ENCODE measurements around the gene EIF3I. TPM values are rescaled to one million over a fixed set of nuclear protein-coding genes. Genes with fewer than 3 reads are reported as not detected.

Gene EIF3I
- total and polyA plus RNA-seq, 10 of the 15 experiments (the other 5 are each of a cell fraction or from before 2014, with no cell fraction given), result 208 to 606 (median 352) TPM

DNA sequence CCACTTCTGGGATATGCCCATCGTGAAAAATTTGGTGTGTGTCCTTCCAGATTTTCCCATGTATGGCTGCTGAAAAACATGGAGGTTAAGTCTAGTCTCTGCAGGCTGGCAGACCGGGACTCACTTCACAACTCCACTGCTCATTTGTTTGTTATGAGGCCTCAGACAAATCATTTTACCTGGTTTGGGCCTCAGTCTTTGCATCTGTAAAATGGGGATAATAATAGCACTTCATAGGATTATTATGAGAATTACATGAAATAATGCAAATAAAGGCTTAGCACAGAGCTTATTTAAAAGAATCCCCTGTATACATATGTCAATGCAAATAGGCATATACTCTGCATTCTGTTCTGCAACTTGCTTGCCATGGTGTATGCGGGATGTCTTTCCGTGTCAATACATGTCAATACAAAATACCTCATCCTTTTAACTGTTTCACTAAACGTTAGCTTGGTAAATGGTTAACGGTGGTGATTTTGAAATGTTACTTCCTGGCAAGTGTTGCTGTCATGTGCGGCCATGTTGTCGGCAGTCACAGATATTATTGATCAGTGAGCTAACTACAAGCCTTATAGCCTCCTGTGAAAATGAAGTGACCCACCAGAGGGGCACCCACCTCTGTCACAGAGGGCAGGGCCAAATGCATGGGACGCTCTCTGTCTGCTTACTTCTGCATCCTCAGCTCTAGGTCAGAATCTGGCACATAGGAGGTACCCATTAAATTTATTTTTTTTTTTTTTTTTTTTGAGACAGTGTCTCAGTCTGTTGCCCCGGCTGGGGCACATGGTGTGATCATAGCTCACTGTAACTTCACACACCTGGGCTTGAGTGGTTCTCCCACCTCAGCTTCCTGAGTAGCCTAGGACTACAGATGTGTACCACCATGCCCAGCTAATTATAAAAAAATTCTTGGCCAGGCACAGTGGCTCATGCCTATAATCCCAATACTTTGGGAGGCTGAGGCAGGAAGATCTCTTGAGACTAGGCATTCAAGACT lies 33.2 kb downstream of the EIF3I start (continued):
- TF ChIP-seq RELA (IDR thresholded peaks at IDR 0.05; ENCODE audit: borderline replicate concordance, partially characterized antibody), result no peak

GRCh38 chr1:32256473-32257226 lies 34.4 kb downstream of the EIF3I start:
- WGBS (ENCODE audit: insufficient coverage, insufficient replicate concordance, low lambda C conversion rate, missing lambda C conversion rate), result 38% methylated on average over 9 of the region's 9 CpGs
- in situ Hi-C loops (cut with MboI) (no loop called here), intact Hi-C loops (cut with micrococcal nuclease; ENCODE audit: unreplicated experiment) (no loop called here)
- no peak for FAIRE-seq
- Histone ChIP-seq H3K4me1 (ENCODE audit: control insufficient read depth, insufficient read depth, low read length) (peaks cover 53% of the 10 kb centered on the region), H3K4me3 (peak overlapping the region; percentile 61; the same call in 1 of the 2 replicates), H3K79me2 (ENCODE audit: control insufficient read depth, insufficient read depth, low read length) (peaks cover 69% of the 10 kb centered on the region), H3K9me3 (replicated peaks; ENCODE audit: control insufficient read depth, insufficient read depth, low read length) (no peaks in the 10 kb centered on the region; the same call in 2 of the 3 replicates), H3K36me3 (ENCODE audit: control insufficient read depth in 2 of 2, insufficient read depth in 2 of 2, low read length in 1 of 2) (peaks cover 0 to 2% of the 10 kb centered on the region in 2 experiments; a peak in 1 of 4 replicates), H3K27me3 (replicated peaks in 1 of 2; ENCODE audit: control insufficient read depth in 2 of 2, insufficient read depth in 2 of 2, low read length in 1 of 2) (no peaks in the 10 kb centered on the region), H3K27ac (ENCODE audit: control insufficient read depth, insufficient read depth) (peak overlapping the region; percentile 89), H4K20me1 (ENCODE audit: control insufficient read depth, insufficient read depth) (no peaks in the 10 kb centered on the region), H3K4me2 (ENCODE audit: control insufficient read depth, insufficient read depth) (peak overlapping the region; percentile 99), H3K9ac (ENCODE audit: control insufficient read depth, insufficient read depth, low read length) (peak overlapping the region; percentile 3), H2AFZ (ENCODE audit: control insufficient read depth, low read depth, low read length) (peak overlapping the region; percentile 71)
- CTCF ChIA-PET, result interaction anchor here (0.6 to 6.2 kb wide), 6 partner anchors 9 to 159 kb away, joined by 3 to 39 read pairs (median 7); partner anchors contain the start of gene FAM167B
- RAD21 ChIA-PET (ENCODE audit: unreplicated experiment), result interaction anchor here (0.7 to 4.5 kb wide), 5 partner anchors 15 to 80 kb away, joined by 3 to 34 read pairs (median 15); partner anchors contain the start of genes HDAC1 and MARCKSL1
- BruUV-seq (replicated peaks), result no TSS peak
- SMC1A ChIA-PET (ENCODE audit: uncharacterized antibody, unreplicated experiment), result interaction anchor here (1.0 to 14.4 kb wide), 7 partner anchors 13 to 62 kb away, joined by 3 to 124 read pairs (median 3); partner anchors contain the start of gene HDAC1
- ATAC-seq, result no peak
- POLR2A ChIA-PET, result interaction anchor here (1.5 kb wide), 1 partner anchor 18 kb away, joined by 3 read pairs; no protein-coding TSS in a partner anchor
- TF ChIP-seq EP300 (IDR thresholded peaks at IDR 0.05; ENCODE audit: borderline replicate concordance in 1 of 2, control insufficient read depth in 1 of 2, low read depth in 2 of 2, low read length in 2 of 2) (no peak), MEF2B (IDR thresholded peaks at IDR 0.05; ENCODE audit: partially characterized antibody, poor library complexity, severe bottlenecking) (peak; percentile 58), MEF2A (IDR thresholded peaks at IDR 0.05; ENCODE audit: insufficient read depth, low read depth, low read length) (peak; percentile 77), SRF (IDR thresholded peaks at IDR 0.05; ENCODE audit: low read depth in 2 of 2, low read length in 2 of 2) (0 out of 4 replicates have a peak, but pooled peaks of 1 of the 2 experiments have one; percentile 32)
- TF ChIP-seq, protein P1, sequence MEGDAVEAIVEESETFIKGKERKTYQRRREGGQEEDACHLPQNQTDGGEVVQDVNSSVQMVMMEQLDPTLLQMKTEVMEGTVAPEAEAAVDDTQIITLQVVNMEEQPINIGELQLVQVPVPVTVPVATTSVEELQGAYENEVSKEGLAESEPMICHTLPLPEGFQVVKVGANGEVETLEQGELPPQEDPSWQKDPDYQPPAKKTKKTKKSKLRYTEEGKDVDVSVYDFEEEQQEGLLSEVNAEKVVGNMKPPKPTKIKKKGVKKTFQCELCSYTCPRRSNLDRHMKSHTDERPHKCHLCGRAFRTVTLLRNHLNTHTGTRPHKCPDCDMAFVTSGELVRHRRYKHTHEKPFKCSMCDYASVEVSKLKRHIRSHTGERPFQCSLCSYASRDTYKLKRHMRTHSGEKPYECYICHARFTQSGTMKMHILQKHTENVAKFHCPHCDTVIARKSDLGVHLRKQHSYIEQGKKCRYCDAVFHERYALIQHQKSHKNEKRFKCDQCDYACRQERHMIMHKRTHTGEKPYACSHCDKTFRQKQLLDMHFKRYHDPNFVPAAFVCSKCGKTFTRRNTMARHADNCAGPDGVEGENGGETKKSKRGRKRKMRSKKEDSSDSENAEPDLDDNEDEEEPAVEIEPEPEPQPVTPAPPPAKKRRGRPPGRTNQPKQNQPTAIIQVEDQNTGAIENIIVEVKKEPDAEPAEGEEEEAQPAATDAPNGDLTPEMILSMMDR (IDR thresholded peaks at IDR 0.05 in 2 of 3, conservative IDR thresholded peaks at IDR 0.05 in 1 of 3; ENCODE audit: control insufficient read depth in 2 of 3, extremely low read depth in 1 of 3, insufficient read depth in 1 of 3, low read depth in 3 of 3, low read length in 3 of 3), result no peak
- no peak for DNase-seq (ENCODE audit: low read depth, low spot score)

All from GM12878 (cell line).